Left ventricle myocardium superior (tissue), 1 donor: ENCODE results near the gene C6orf136. TPM values are rescaled to one million over a fixed set of nuclear protein-coding genes. Genes with fewer than 3 reads are reported as not detected.
A peak's percentile ranks its signal among the peaks of the same experiment; 100 is the strongest.
"Not testable (repeated sequence)": the region's sequence is repeated elsewhere in the genome, so short reads cannot be mapped to it uniquely, and the experiment has no call there.

ENCODE experiments used
- ATAC-seq: fragments of 200-7000 bp; cut with Tn5 transposase; one replicate; pipeline ENCODE4 v1.9.1; 2020; ENCODE audit warnings: mild to moderate bottlenecking, moderate library complexity
- DNase-seq: peaks from one replicate; pipeline ENCODE4 v3.0.0-alpha.2; 2020
- intact Hi-C: fragments of 100-400 bp; cut with micrococcal nuclease; formaldehyde crosslinking; loops from one replicate; pipeline ENCODE4 v1.11.0; 2022
- total RNA-seq: library from RNA; stranded (reverse); fragmentation: NEBNext Ultra II Directional; extraction: Animal tissue kit (Norgen Biotek cat#: 25700); gene quantifications from one replicate; pipeline ENCODE4 v1.2.1, GENCODE V29; 2021
- donor health status: DM: no; HTN: yes; CAD: no; lungs with severe emphysema.

Gene C6orf136
- total RNA-seq, 1 donor from 2014 or later: 54.9 TPM

- DNase-seq: no peak
- intact Hi-C loops: no loop called here
- ATAC-seq: no peak
Observed at GRCh38 chr6:30654798-30655742, 8.1 kb downstream of the C6orf136 start.

GRCh38 chr6:30655743-30656094 lies 8.8 kb downstream of the C6orf136 start:
- intact Hi-C loops: no loop called here
- no peak for DNase-seq
- ATAC-seq: no peak

GRCh38 chr6:30656513-30656912 lies 9.6 kb downstream of the C6orf136 start:
- ATAC-seq: peak; percentile 19
- intact Hi-C loops: no loop called here
- DNase-seq: no peak

GRCh38 chr6:30657454-30657853 lies 10.5 kb downstream of the C6orf136 start:
- no peak for ATAC-seq

GRCh38 chr6:30657922-30658321 lies 11.0 kb downstream of the C6orf136 start:
- ATAC-seq, intact Hi-C loops, DNase-seq: not testable (repeated sequence)

More at GRCh38 chr6:30657454-30657853, 10.5 kb downstream of the C6orf136 start:
- DNase-seq: no peak
- intact Hi-C loops: no loop called here

- no peak for DNase-seq
- ATAC-seq: no peak
- intact Hi-C loops: no loop called here
Observed at GRCh38 chr6:30664994-30665767, 18.2 kb downstream of the C6orf136 start.

GRCh38 chr6:30666300-30666699 lies 19.4 kb downstream of the C6orf136 start:
- intact Hi-C loops, DNase-seq, ATAC-seq: not testable (repeated sequence)

- intact Hi-C loops: no loop called here
- ATAC-seq (no peak), DNase-seq (no peak)
Observed at GRCh38 chr6:30670760-30671527, 24.0 kb downstream of the C6orf136 start.

- ATAC-seq (peak; percentile 93), DNase-seq (peak; percentile 97)
- intact Hi-C loops: no loop called here
Observed at GRCh38 chr6:30672445-30673253, 25.7 kb downstream of the C6orf136 start, which contains the start of gene DHX16. Gene DHX16, minus strand, starts transcription at chr6:30673006. Its CDS starts 165 bp downstream, at chr6:30672841.

GRCh38 chr6:30676660-30677285 lies 29.8 kb downstream of the C6orf136 start:
- intact Hi-C loops: no loop called here
- DNase-seq: no peak
- ATAC-seq: no peak

- ATAC-seq: peak; percentile 78
- intact Hi-C loops: loop anchor here (2.0 kb wide), 1 partner anchor 44 kb away; no protein-coding TSS in a partner anchor
- DNase-seq: peak; percentile 93
Observed at GRCh38 chr6:30678964-30679726, 32.2 kb downstream of the C6orf136 start.

- intact Hi-C loops: loop anchor here (2.0 kb wide), 1 partner anchor 43 kb away; no protein-coding TSS in a partner anchor
- ATAC-seq (no peak), DNase-seq (no peak)
Observed at GRCh38 chr6:30679765-30680535, 33.0 kb downstream of the C6orf136 start.

- no peak for ATAC-seq
- DNase-seq: no peak
- intact Hi-C loops: no loop called here
Observed at GRCh38 chr6:30681766-30682142, 34.8 kb downstream of the C6orf136 start.

- peak; percentile 14 for ATAC-seq
- intact Hi-C loops: no loop called here
- DNase-seq: peak; percentile 86
Observed at GRCh38 chr6:30682143-30683117, 35.5 kb downstream of the C6orf136 start.
